Right cardiac atrium (tissue), 5 donors: ENCODE data around the gene MATN3. TPM values are rescaled to one million over a fixed set of nuclear protein-coding genes. Genes with fewer than 3 reads are reported as not detected.

ENCODE experiments used
- ATAC-seq, 2 donors: fragments of 200-7000 bp; cut with Tn5 transposase; one replicate each; pipeline versions ENCODE4 v1.8.0 to v1.9.1; 2020; ENCODE audit warnings: moderate library complexity in 2 of 2, mild to moderate bottlenecking in 1 of 2
- DNase-seq, 3 donors: peaks; one replicate each; pipeline ENCODE4 v3.0.0-alpha.2; 2020
- H3K27ac ChIP-seq: one replicate; pipeline ENCODE4 v1.5.1; 2013; ENCODE audit warnings: mild to moderate bottlenecking, low read length, control low read depth, moderate library complexity
- H3K27me3 ChIP-seq: one replicate; pipeline ENCODE4 v1.6.1; 2013; ENCODE audit not compliant: control insufficient read depth, insufficient read depth
- H3K4me1 ChIP-seq: one replicate; pipeline ENCODE4 v1.6.1; 2013; ENCODE audit warnings: low read length; ENCODE audit not compliant: control insufficient read depth, insufficient read depth
- H3K4me3 ChIP-seq: one replicate; pipeline ENCODE4 v1.5.1; 2013; ENCODE audit warnings: low read length, control low read depth
- H3K9me3 ChIP-seq: one replicate; pipeline ENCODE4 v1.6.1; 2013; ENCODE audit warnings: low read length; ENCODE audit not compliant: control insufficient read depth
- WGBS: extraction: QIAGEN DNeasy Blood & Tissue Kit; methylation state at CpG from one replicate; pipeline ENCODE4 v1.1.7; 2013; 5-methylcytosine and 5-hydroxymethylcytosine counted together
- intact Hi-C, 4 donors: fragments of 100-400 bp; cut with DNase I; formaldehyde crosslinking; loops; one replicate each; pipeline versions ENCODE4 v1.11.0 to v1.14.0; 2022 to 2023
- polyA plus RNA-seq: library from polyadenylated mRNA; stranded (reverse); fragments of 200-250 nt; gene quantifications from one replicate; pipeline ENCODE4 v1.2.3, GENCODE V29; 2013
- total RNA-seq, 4 donors: library from RNA; stranded (reverse); fragmentation: NEBNext Ultra II Directional; extraction: Animal tissue kit (Norgen Biotek cat#: 25700); gene quantifications; one replicate each; pipeline ENCODE4 v1.2.1, GENCODE V29; 2021
- donor health status: healthy with polysubstance abuse.
- donor health status: DM: no; HTN: yes; CAD: no.
- donor health status: DM: no; HTN: no; CAD: no.
- donor health status: DM: no; HTN: yes; CAD: no; lungs with severe emphysema.
- donor health status: DM: yes; HTN: yes; CAD: no.

Gene MATN3
- total and polyA plus RNA-seq, 5 donors, result 0.23 to 0.38 (median 0.29) TPM

- intact Hi-C loops, result no loop called here
- Histone ChIP-seq H3K27ac (no peak overlapping the region), H3K27me3 (no peaks in the 10 kb centered on the region), H3K9me3 (no peaks in the 10 kb centered on the region), H3K4me1 (no peaks in the 10 kb centered on the region), H3K4me3 (no peak overlapping the region)
- WGBS, result 87% methylated on average over 1 of the region's 1 CpG
- ATAC-seq, result no peak
- DNase-seq, result no peak
These were observed 20.6 kb downstream of the MATN3 start for GRCh38 chr2:19991895-19992294.

GRCh38 chr2:19990416-19990728 is 22.1 kb downstream of the MATN3 start:
- no peak for ATAC-seq
- Histone ChIP-seq H3K9me3 (no peaks in the 10 kb centered on the region), H3K4me3 (peak overlapping the region; percentile 87), H3K27me3 (no peaks in the 10 kb centered on the region), H3K27ac (no peak overlapping the region), H3K4me1 (no peaks in the 10 kb centered on the region)
- intact Hi-C loops, result no loop called here
- WGBS, result 14% methylated on average over 10 of the region's 10 CpGs
- no peak for DNase-seq

DNA sequence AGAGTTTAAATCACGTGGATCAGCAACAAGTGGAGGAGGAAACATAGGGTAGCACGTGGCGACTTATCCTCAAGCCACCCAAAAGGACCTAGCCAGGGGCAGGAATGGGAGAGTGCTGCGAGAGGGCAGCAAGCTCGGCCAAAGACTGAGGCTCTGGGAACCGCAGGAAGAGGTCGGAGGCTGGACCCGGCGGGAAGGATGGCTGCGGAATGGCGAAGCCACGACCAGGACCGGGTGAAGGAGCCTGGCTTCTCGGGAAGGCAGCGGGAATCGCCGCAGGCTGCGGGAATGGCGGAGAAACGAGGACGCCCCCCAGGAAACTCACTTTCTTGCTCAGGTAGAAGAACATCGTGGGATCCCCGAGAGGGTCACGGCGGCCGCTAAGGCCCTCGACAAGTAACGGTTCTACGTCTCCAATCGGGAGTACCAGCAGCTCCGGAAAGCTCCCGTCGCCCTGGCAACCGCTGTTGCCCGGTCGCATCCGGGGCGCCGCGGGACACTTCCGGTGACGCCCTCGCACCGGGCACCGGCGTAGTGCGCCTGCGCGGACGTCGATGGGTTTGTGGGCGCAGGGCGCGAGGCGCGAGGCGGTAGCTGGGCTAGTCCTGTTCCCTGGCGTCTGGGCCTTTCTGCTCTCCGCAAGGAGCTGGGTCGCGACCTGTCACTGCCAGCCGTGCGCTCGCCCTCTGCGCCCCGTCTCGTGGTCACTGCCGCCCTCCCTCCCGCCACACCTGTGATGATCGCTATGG is 22.6 kb downstream of the MATN3 start, which contains the start of gene WDR35:
Gene WDR35, minus strand, starts transcription at position 439 of the 749 bp plus-strand sequence. Its CDS starts 90 bp downstream, at position 349.
- no peaks in the 10 kb centered on the region for H3K4me1 ChIP-seq
- H3K4me3 ChIP-seq, result peak within 1 kb of the TSS; percentile 87
- DNase-seq, result peak; percentile 92 to 98 (median 96)
- H3K27me3 ChIP-seq, result no peaks in the 10 kb centered on the region
- H3K9me3 ChIP-seq, result no peaks in the 10 kb centered on the region
- peak within 1 kb of the TSS; percentile 20 for H3K27ac ChIP-seq
- under 1% methylated on average over 70 of the region's 70 CpGs for WGBS
- ATAC-seq, result peak; percentile 99
- intact Hi-C loops, result no loop called here

- WGBS, result 6% methylated on average over 8 of the region's 8 CpGs
- Histone ChIP-seq H3K4me3 (peak overlapping the region; percentile 87), H3K4me1 (no peaks in the 10 kb centered on the region), H3K27me3 (no peaks in the 10 kb centered on the region), H3K27ac (peak overlapping the region; percentile 20), H3K9me3 (no peaks in the 10 kb centered on the region)
- no peak for DNase-seq
- intact Hi-C loops, result no loop called here
- peak in 1 of 2 donors; percentile 13 for ATAC-seq
These were observed 23.2 kb downstream of the MATN3 start for GRCh38 chr2:19989342-19989666.

DNA sequence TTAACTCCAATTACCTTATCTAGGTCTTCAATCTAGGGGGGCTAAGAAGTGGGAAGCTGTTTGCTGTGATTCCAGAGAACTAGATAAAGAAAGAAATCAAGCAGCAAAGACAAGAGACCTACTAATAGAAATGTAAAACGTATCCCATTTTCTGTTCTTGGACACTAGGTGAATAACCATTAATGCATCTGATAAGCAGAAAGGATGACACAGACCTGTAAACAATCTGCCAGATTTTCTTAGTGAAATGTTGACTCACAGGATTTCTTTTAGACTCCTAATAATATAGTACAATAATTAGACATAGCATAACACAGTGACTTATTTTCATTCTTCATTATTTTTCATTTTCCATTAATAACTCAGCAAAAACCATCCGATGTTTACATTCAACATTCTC is 23.9 kb downstream of the MATN3 start:
- Histone ChIP-seq H3K27ac (no peak overlapping the region), H3K27me3 (no peaks in the 10 kb centered on the region), H3K4me3 (no peak overlapping the region), H3K4me1 (no peaks in the 10 kb centered on the region), H3K9me3 (no peaks in the 10 kb centered on the region)
- intact Hi-C loops, result no loop called here
- ATAC-seq (no peak), DNase-seq (no peak)
- 75% methylated on average over 2 of the region's 2 CpGs for WGBS

DNA sequence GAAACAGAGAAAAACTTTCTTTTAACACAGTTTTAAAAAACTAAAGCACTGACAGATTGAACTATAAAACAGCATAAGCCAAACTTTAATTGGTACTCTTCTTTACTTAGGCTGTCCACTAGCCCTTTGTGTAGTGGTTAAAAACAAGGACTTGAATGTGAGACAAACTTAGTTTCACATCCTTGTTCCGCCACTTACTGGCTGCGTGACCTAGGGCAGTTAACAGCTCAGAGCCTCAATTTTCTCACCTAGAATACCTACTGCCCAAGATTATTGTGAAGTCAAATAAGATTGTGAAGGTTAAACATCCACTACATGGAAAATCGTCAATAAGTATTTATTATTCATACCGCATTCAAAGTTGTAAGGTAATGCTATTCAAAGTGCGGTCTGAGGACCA is 24.5 kb downstream of the MATN3 start:
- intact Hi-C loops, result no loop called here
- Histone ChIP-seq H3K27me3 (no peaks in the 10 kb centered on the region), H3K4me3 (no peak overlapping the region), H3K4me1 (no peaks in the 10 kb centered on the region), H3K9me3 (no peaks in the 10 kb centered on the region), H3K27ac (no peak overlapping the region)
- DNase-seq (no peak), ATAC-seq (no peak)
- 93% methylated on average over 5 of the region's 5 CpGs for WGBS

DNA sequence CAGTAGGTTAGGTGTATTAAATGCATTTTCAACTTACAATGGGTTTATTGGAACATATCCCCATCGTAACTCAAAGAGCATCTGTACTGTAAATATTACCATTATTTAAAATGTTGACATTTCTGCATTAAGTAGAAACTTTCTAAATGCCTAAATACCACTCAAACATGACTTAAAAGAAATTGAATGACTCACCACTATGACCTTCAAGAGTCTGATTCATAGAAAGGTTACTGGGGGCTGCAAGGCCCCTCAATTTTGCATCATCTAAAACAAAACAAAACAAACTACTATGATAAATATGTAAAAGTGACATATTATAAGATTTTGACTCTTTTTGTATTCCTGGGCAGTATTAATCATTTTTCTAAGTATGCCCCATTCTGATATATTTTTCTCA is 30.2 kb downstream of the MATN3 start:
- Histone ChIP-seq H3K27ac (no peak overlapping the region), H3K4me3 (no peak overlapping the region), H3K27me3 (no peaks in the 10 kb centered on the region), H3K4me1 (no peaks in the 10 kb centered on the region), H3K9me3 (no peaks in the 10 kb centered on the region)
- intact Hi-C loops, result no loop called here
- no peak for DNase-seq
- WGBS, result 94% methylated on average over 1 of the region's 1 CpG
- no peak for ATAC-seq

GRCh38 chr2:19979932-19980331 is 32.5 kb downstream of the MATN3 start:
- DNase-seq (no peak), ATAC-seq (no peak)
- H3K27ac ChIP-seq, result no peak overlapping the region
- no peaks in the 10 kb centered on the region for H3K27me3 ChIP-seq
- H3K4me3 ChIP-seq, result no peak overlapping the region
- WGBS, result 75% methylated on average over 1 of the region's 1 CpG
- no peaks in the 10 kb centered on the region for H3K9me3 ChIP-seq
- intact Hi-C loops, result no loop called here
- H3K4me1 ChIP-seq, result no peaks in the 10 kb centered on the region

GRCh38 chr2:19973466-19973865 is 39.0 kb downstream of the MATN3 start:
- DNase-seq, result no peak
- WGBS, result 87% methylated on average over 8 of the region's 8 CpGs
- H3K9me3 ChIP-seq, result no peaks in the 10 kb centered on the region
- H3K27me3 ChIP-seq, result no peaks in the 10 kb centered on the region
- peaks cover 2% of the 10 kb centered on the region for H3K4me1 ChIP-seq
- H3K27ac ChIP-seq, result no peak overlapping the region
- intact Hi-C loops, result no loop called here
- no peak for ATAC-seq
- H3K4me3 ChIP-seq, result no peak overlapping the region

GRCh38 chr2:19971691-19972090 is 40.8 kb downstream of the MATN3 start:
- H3K27ac ChIP-seq, result no peak overlapping the region
- ATAC-seq (no peak), DNase-seq (no peak)
- intact Hi-C loops, result no loop called here
- H3K4me3 ChIP-seq, result no peak overlapping the region
- H3K27me3 ChIP-seq, result no peaks in the 10 kb centered on the region
- H3K9me3 ChIP-seq, result no peaks in the 10 kb centered on the region
- peaks cover 2% of the 10 kb centered on the region for H3K4me1 ChIP-seq
- 70% methylated on average over 3 of the region's 3 CpGs for WGBS

DNA sequence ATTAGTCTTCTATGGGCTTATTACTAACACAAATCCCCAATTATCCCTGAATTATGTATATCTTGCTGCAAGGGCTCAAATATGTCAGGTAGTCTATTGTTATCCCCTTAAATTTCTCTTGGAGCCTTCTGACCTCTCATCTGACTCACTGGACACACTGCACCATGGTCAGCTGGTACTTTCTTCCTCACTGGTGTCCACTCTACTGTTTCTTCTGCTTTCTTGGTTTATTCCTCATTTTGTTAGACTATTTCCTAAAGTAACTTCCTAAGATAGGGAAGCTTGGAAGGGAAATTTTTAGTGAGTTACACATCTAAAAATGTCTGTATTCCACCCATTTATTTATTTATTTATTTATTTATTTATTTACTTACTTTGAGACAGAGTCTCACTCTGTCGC is 49.1 kb downstream of the MATN3 start:
- DNase-seq (no peak), ATAC-seq (no peak)
- 100% methylated on average over 1 of the region's 1 CpG for WGBS
- Histone ChIP-seq H3K27me3 (no peaks in the 10 kb centered on the region), H3K4me3 (no peak overlapping the region), H3K27ac (no peak overlapping the region), H3K4me1 (no peaks in the 10 kb centered on the region), H3K9me3 (no peaks in the 10 kb centered on the region)
- intact Hi-C loops, result no loop called here
